Measurements from ENCODE around the gene CA10.

DNA sequence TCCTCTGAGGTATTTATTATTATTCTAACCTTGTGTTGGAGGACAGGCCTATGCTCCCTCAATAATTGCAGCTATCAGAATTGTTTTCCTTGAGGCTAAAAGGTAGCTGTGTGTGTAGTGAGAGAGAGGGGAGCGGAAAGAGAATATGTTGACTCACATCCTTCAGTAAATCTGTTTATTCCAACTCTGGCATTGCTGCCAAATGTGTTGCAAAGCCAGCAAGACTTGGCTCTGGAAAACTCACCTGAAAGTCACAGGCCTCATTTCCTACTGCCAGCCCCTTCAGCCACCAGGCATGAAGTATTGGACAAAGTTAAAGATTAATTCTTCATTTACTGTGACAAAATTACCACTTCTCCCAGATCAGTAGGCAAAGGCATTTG lies 9.6 kb downstream of the CA10 start:
- TF ChIP-seq CTCF (conservative IDR thresholded peaks at IDR 0.05; ENCODE audit: low read length) (no peak), EZH2phosphoT487 (IDR thresholded peaks at IDR 0.05; ENCODE audit: borderline replicate concordance) (no peak)
